ENCODE results near the gene KIAA0825. TPM values are rescaled to one million over a fixed set of nuclear protein-coding genes. Genes with fewer than 3 reads are reported as not detected.

The KIAA0825 gene
- total RNA-seq, 1 experiment from 2014 or later: 1.3 TPM

- H3K36me3 Mint-ChIP-seq: peaks cover 14% of the 10 kb centered on the region
- peaks cover 29% of the 10 kb centered on the region for H3K4me1 Mint-ChIP-seq
- ChIA-PET POLR2A (no interaction called here), CTCF (no interaction called here)
- H3K27me3 Mint-ChIP-seq (ENCODE audit: low read depth): no peaks in the 10 kb centered on the region
- DNase-seq (ENCODE audit: low spot score) (no peak), ATAC-seq (no peak)
- 0 out of 2 replicates have a peak overlapping the region, but pooled peaks have one; percentile 7 for H3K27ac Mint-ChIP-seq
- H3K9me3 Mint-ChIP-seq: peaks cover 18% of the 10 kb centered on the region
- TF ChIP-seq GRHL2 (CRISPR knock-in tag; IDR thresholded peaks at IDR 0.05; ENCODE audit: insufficient replicate concordance, severe bottlenecking) (no peak), ZNF512 (CRISPR knock-in tag; IDR thresholded peaks at IDR 0.05; ENCODE audit: borderline replicate concordance) (no peak), ZNF281 (CRISPR knock-in tag; IDR thresholded peaks at IDR 0.05) (no peak), ZNF425 (CRISPR knock-in tag; conservative IDR thresholded peaks at IDR 0.05) (no peak), NFYB (CRISPR knock-in tag; conservative IDR thresholded peaks at IDR 0.05; ENCODE audit: low read depth) (no peak), ZNF263 (CRISPR knock-in tag; IDR thresholded peaks at IDR 0.05; ENCODE audit: low read depth) (no peak), CREM (CRISPR knock-in tag; IDR thresholded peaks at IDR 0.05) (no peak), ZNF219 (CRISPR knock-in tag; IDR thresholded peaks at IDR 0.05; ENCODE audit: borderline replicate concordance) (no peak), PRDM15 (CRISPR knock-in tag; IDR thresholded peaks at IDR 0.05) (no peak), ZNF138 (CRISPR knock-in tag; conservative IDR thresholded peaks at IDR 0.05) (no peak), ATF1 (CRISPR knock-in tag; IDR thresholded peaks at IDR 0.05) (no peak), STAT6 (CRISPR knock-in tag; conservative IDR thresholded peaks at IDR 0.05; ENCODE audit: low read depth) (no peak), AFF4 (CRISPR knock-in tag; IDR thresholded peaks at IDR 0.05; ENCODE audit: borderline replicate concordance) (no peak), MXD4 (CRISPR knock-in tag; IDR thresholded peaks at IDR 0.05; ENCODE audit: borderline replicate concordance) (no peak), E2F5 (CRISPR knock-in tag; IDR thresholded peaks at IDR 0.05) (no peak)
- H3K4me3 Mint-ChIP-seq: no peak overlapping the region
Measured at GRCh38 chr5:94391996-94392395, 226.4 kb downstream of the KIAA0825 start.
